Endothelial cell of umbilical vein (primary cell): ENCODE measurements around the gene CLDND1.

ENCODE experiments used
- FOS ChIP-seq: IDR thresholded peaks from 2 replicates; pipeline ENCODE4 v1.6.1; 2011; ENCODE audit warnings: mild to moderate bottlenecking, low read length, moderate library complexity, borderline replicate concordance; ENCODE audit not compliant: insufficient read depth
- MYC ChIP-seq: IDR thresholded peaks from one replicate; pipeline ENCODE4 v1.6.1; 2011; ENCODE audit warnings: mild to moderate bottlenecking, low read depth, low read length
- POLR2A ChIP-seq: IDR thresholded peaks from 2 replicates; pipeline ENCODE4 v1.6.1; 2012; ENCODE audit warnings: low read depth, mild to moderate bottlenecking, control low read depth, low read length
- POLR2AphosphoS5 ChIP-seq: IDR thresholded peaks from 2 replicates; pipeline ENCODE4 v1.6.1; 2012; ENCODE audit warnings: low read depth, mild to moderate bottlenecking, control low read depth, low read length, moderate library complexity; ENCODE audit not compliant: insufficient read depth
- TF ChIP-seq, protein P1 (sequence below), 2 donors: IDR thresholded peaks; 1 replicate in 1 of 2; 2 replicates in 1 of 2; pipeline ENCODE4 v1.5.1; 2011; ENCODE audit warnings: low read length in 2 of 2, mild to moderate bottlenecking in 2 of 2, moderate library complexity in 2 of 2, control low read depth in 1 of 2, inconsistent platforms in 1 of 2, low read depth in 1 of 2; ENCODE audit not compliant: insufficient read depth in 1 of 2; ENCODE audit errors: extremely low read depth in 1 of 2
- TF ChIP-seq, protein P2 (sequence below): IDR thresholded peaks from 2 replicates; pipeline ENCODE4 v1.6.1; 2011; ENCODE audit not compliant: insufficient read depth, insufficient read length

DNA sequence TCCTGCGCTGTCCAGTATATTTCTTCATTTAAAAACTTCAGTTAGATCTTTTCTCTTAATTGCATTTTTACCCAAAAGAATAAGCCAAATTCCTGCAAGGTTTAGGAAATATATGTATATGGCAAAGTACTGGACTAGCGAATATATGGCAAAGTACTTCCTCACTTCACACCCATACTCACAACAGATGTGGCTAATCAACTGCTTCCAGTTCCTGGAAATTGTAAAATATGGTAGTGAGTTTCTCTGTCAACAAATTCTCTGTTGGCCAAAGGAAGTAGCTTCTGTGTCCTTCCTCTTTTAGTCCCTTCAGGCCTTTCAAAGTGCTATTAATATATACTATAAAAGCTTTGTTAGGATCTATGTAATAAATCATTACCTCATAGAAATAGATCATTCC, 31.1 kb upstream of the CLDND1 start:
- TF ChIP-seq, protein P1, sequence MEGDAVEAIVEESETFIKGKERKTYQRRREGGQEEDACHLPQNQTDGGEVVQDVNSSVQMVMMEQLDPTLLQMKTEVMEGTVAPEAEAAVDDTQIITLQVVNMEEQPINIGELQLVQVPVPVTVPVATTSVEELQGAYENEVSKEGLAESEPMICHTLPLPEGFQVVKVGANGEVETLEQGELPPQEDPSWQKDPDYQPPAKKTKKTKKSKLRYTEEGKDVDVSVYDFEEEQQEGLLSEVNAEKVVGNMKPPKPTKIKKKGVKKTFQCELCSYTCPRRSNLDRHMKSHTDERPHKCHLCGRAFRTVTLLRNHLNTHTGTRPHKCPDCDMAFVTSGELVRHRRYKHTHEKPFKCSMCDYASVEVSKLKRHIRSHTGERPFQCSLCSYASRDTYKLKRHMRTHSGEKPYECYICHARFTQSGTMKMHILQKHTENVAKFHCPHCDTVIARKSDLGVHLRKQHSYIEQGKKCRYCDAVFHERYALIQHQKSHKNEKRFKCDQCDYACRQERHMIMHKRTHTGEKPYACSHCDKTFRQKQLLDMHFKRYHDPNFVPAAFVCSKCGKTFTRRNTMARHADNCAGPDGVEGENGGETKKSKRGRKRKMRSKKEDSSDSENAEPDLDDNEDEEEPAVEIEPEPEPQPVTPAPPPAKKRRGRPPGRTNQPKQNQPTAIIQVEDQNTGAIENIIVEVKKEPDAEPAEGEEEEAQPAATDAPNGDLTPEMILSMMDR (IDR thresholded peaks at IDR 0.05; ENCODE audit: extremely low read depth in 1 of 2, insufficient read depth in 1 of 2, low read depth in 1 of 2, low read length in 2 of 2) = no peak
- TF ChIP-seq FOS (no peak), POLR2A (no peak), MYC (no peak), POLR2AphosphoS5 (no peak)
- TF ChIP-seq, protein P2, sequence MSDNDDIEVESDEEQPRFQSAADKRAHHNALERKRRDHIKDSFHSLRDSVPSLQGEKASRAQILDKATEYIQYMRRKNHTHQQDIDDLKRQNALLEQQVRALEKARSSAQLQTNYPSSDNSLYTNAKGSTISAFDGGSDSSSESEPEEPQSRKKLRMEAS = no peak
